Thyroid gland (tissue), 4 donors: Measurements from ENCODE around the gene TMEM132C. TPM values are rescaled to one million over a fixed set of nuclear protein-coding genes. Genes with fewer than 3 reads are reported as not detected.

Source experiments
- DNase-seq, 2 donors: peaks; one replicate each; pipeline ENCODE4 v3.0.0-alpha.2; 2019
- H3K27ac ChIP-seq, 3 donors: fragments of 200-600 bp; sonication (generic); 1 replicate in 2 of 3; 2 replicates in 1 of 3; pipeline ENCODE4 v1.5.1; 2016 to 2019; ENCODE audit warnings: mild to moderate bottlenecking in 1 of 3, moderate library complexity in 1 of 3
- H3K27me3 ChIP-seq: fragments of 200-600 bp; sonication (generic); one replicate; pipeline ENCODE4 v1.5.1; 2019
- H3K36me3 ChIP-seq, 2 donors: fragments of 200-600 bp; sonication (generic); one replicate each; pipeline ENCODE4 v1.5.1; 2016 to 2019
- H3K4me1 ChIP-seq, 2 donors: fragments of 200-600 bp; sonication (generic); one replicate each; pipeline ENCODE4 v1.5.1; 2017 to 2019
- H3K4me3 ChIP-seq, 3 donors: fragments of 200-600 bp; sonication (generic); replicated peaks in 1 of 3; 1 replicate in 2 of 3; 2 replicates in 1 of 3; pipeline ENCODE4 v1.5.1; 2016; ENCODE audit warnings: mild to moderate bottlenecking in 1 of 3
- H3K9me3 ChIP-seq: fragments of 200-600 bp; sonication (generic); one replicate; pipeline ENCODE4 v1.5.1; 2017
- CTCF ChIP-seq, 6 experiments: fragments of 200-600 bp in 3 of 6; fragments of 450-650 bp in 3 of 6; sonication (generic) in 3 of 6; IDR thresholded peaks; one replicate each; pipeline ENCODE4 v1.5.1; 2016 to 2019; ENCODE audit warnings: antibody characterized with exemption in 6 of 6, mild to moderate bottlenecking in 2 of 6, inconsistent platforms in 1 of 6, moderate library complexity in 1 of 6
- POLR2A ChIP-seq, 2 donors: fragments of 450-650 bp; IDR thresholded peaks; one replicate each; pipeline ENCODE4 v1.6.1; 2017; ENCODE audit warnings: antibody characterized with exemption in 2 of 2, mild to moderate bottlenecking in 2 of 2, moderate library complexity in 1 of 2
- WGBS, 2 donors: methylation state at CpG; one replicate each; pipeline ENCODE4 v1.1.5; 2017; 5-methylcytosine and 5-hydroxymethylcytosine counted together
- intact Hi-C: fragments of 100-400 bp; cut with DNase I; formaldehyde crosslinking; loops from one replicate; pipeline ENCODE4 v1.15.1; 2023
- total RNA-seq, 4 donors: library from RNA; depleted of rRNA; stranded (reverse); fragments of >200 nt; gene quantifications; one replicate each; pipeline ENCODE4 v1.2.3, GENCODE V29; 2016

Gene TMEM132C
- total RNA-seq, 4 donors from 2014 or later, result 0.27 to 2.5 (median 1.0) TPM

- no peak overlapping the region for H3K4me3 ChIP-seq
- no peak overlapping the region for H3K27ac ChIP-seq
- no peaks in the 10 kb centered on the region for H3K36me3 ChIP-seq
- no peaks in the 10 kb centered on the region for H3K9me3 ChIP-seq
- H3K4me1 ChIP-seq, result no peaks in the 10 kb centered on the region
- H3K27me3 ChIP-seq, result no peaks in the 10 kb centered on the region
- WGBS, 2 donors, result 20 to 22% methylated on average over 1 of the region's 1 CpG
- no peak for DNase-seq
- TF ChIP-seq POLR2A (IDR thresholded peaks at IDR 0.05) (no peak), CTCF (IDR thresholded peaks at IDR 0.05) (no peak)
- intact Hi-C loops, result no loop called here
Measured at GRCh38 chr12:128662101-128662500, 395.1 kb downstream of the TMEM132C start.

GRCh38 chr12:128664501-128664900 lies 397.5 kb downstream of the TMEM132C start:
- H3K4me3 ChIP-seq, result no peak overlapping the region
- H3K27me3 ChIP-seq, result no peaks in the 10 kb centered on the region
- H3K36me3 ChIP-seq, result no peaks in the 10 kb centered on the region
- no peak for DNase-seq
- intact Hi-C loops, result no loop called here
- 76 to 86% methylated on average over 9 of the region's 9 CpGs for WGBS, 2 donors
- no peak overlapping the region for H3K27ac ChIP-seq
- TF ChIP-seq POLR2A (IDR thresholded peaks at IDR 0.05) (no peak), CTCF (IDR thresholded peaks at IDR 0.05) (no peak)
- no peaks in the 10 kb centered on the region for H3K9me3 ChIP-seq
- no peaks in the 10 kb centered on the region for H3K4me1 ChIP-seq

GRCh38 chr12:128667193-128667592 lies 400.2 kb downstream of the TMEM132C start:
- no peak for DNase-seq

GRCh38 chr12:128671528-128672042 lies 404.6 kb downstream of the TMEM132C start:
- no peak for TF ChIP-seq POLR2A (IDR thresholded peaks at IDR 0.05)
- WGBS, 2 donors, result 82 to 88% methylated on average over 5 of the region's 5 CpGs
- no peak for DNase-seq
- H3K4me1 ChIP-seq, result no peaks in the 10 kb centered on the region
- intact Hi-C loops, result no loop called here
- H3K27me3 ChIP-seq, result no peaks in the 10 kb centered on the region
- no peaks in the 10 kb centered on the region for H3K36me3 ChIP-seq
- H3K27ac ChIP-seq, result no peak overlapping the region
- H3K4me3 ChIP-seq, result no peak overlapping the region
- H3K9me3 ChIP-seq, result no peaks in the 10 kb centered on the region

More at GRCh38 chr12:128667193-128667592, 400.2 kb downstream of the TMEM132C start:
- Histone ChIP-seq H3K27ac (no peak overlapping the region), H3K27me3 (no peaks in the 10 kb centered on the region), H3K4me3 (no peak overlapping the region), H3K36me3 (no peaks in the 10 kb centered on the region), H3K9me3 (no peaks in the 10 kb centered on the region), H3K4me1 (no peaks in the 10 kb centered on the region)
- WGBS, 2 donors, result 83 to 90% methylated on average over 7 of the region's 7 CpGs
- TF ChIP-seq CTCF (IDR thresholded peaks at IDR 0.05), result no peak
- no peak for TF ChIP-seq POLR2A (IDR thresholded peaks at IDR 0.05)
- intact Hi-C loops, result no loop called here

- H3K27ac ChIP-seq, result no peak overlapping the region
- no peaks in the 10 kb centered on the region for H3K36me3 ChIP-seq
- no peak for DNase-seq
- intact Hi-C loops, result no loop called here
- no peaks in the 10 kb centered on the region for H3K27me3 ChIP-seq
- H3K4me3 ChIP-seq, result no peak overlapping the region
- H3K9me3 ChIP-seq, result no peaks in the 10 kb centered on the region
- no peaks in the 10 kb centered on the region for H3K4me1 ChIP-seq
- TF ChIP-seq CTCF (IDR thresholded peaks at IDR 0.05) (no peak), POLR2A (IDR thresholded peaks at IDR 0.05) (no peak)
Measured at GRCh38 chr12:128672428-128672827, 405.5 kb downstream of the TMEM132C start.

- H3K27me3 ChIP-seq, result no peaks in the 10 kb centered on the region
- 52 to 59% methylated on average over 4 of the region's 4 CpGs for WGBS, 2 donors
- H3K36me3 ChIP-seq, result no peaks in the 10 kb centered on the region
- H3K4me3 ChIP-seq, result no peak overlapping the region
- intact Hi-C loops, result no loop called here
- no peaks in the 10 kb centered on the region for H3K4me1 ChIP-seq
- TF ChIP-seq POLR2A (IDR thresholded peaks at IDR 0.05) (no peak), CTCF (IDR thresholded peaks at IDR 0.05) (no peak)
- no peak overlapping the region for H3K27ac ChIP-seq
- no peaks in the 10 kb centered on the region for H3K9me3 ChIP-seq
- no peak for DNase-seq
Measured at GRCh38 chr12:128672893-128673292, 405.9 kb downstream of the TMEM132C start.
